T-helper 17 cell (primary cell): ENCODE results near the gene PAK4. TPM values are rescaled to one million over a fixed set of nuclear protein-coding genes. Genes with fewer than 3 reads are reported as not detected.
A peak's percentile ranks its signal among the peaks of the same experiment; 100 is the strongest.

Experiments
- ATAC-seq: fragments of 150-1000 bp; cut with Tn5 transposase; 2 replicates; pipeline ENCODE4 v1.10.0; 2021; ENCODE audit warnings: mild to moderate bottlenecking, moderate library complexity
- DNase-seq, 3 donors: peaks; one replicate each; pipeline versions ENCODE4 v3.0.0 to v3.0.0-alpha.2; 2020 to 2021
- H3K9me3 ChIP-seq: one replicate; pipeline ENCODE4 v1.7.0; 2013; ENCODE audit warnings: low read length, mild to moderate bottlenecking; ENCODE audit not compliant: control insufficient read depth, poor library complexity, severe bottlenecking
- H3K27ac Mint-ChIP-seq: one replicate; pipeline ENCODE4 v1.8.0; 2022; ENCODE audit warnings: mild to moderate bottlenecking, moderate library complexity, mixed read lengths
- H3K27me3 Mint-ChIP-seq: one replicate; pipeline ENCODE4 v1.8.0; 2022; ENCODE audit warnings: mixed read lengths
- H3K36me3 Mint-ChIP-seq: one replicate; pipeline ENCODE4 v1.8.0; 2022; ENCODE audit warnings: low read depth, mixed read lengths
- H3K4me1 Mint-ChIP-seq: one replicate; pipeline ENCODE4 v1.8.0; 2022; ENCODE audit warnings: mild to moderate bottlenecking, mixed read lengths
- H3K4me3 Mint-ChIP-seq: one replicate; pipeline ENCODE4 v1.8.0; 2022; ENCODE audit warnings: mild to moderate bottlenecking, moderate library complexity, mixed read lengths
- total RNA-seq, 4 donors: library from RNA in 2 of 4; stranded (reverse) in 2 of 4; gene quantifications; one replicate each; pipeline ENCODE4 v1.2.3 and lab custom pipeline; 2022 to 2026

PAK4 gene
- total RNA-seq, 2 donors from 2014 or later = 9.6 to 9.7 TPM

GRCh38 chr19:39181500-39182173 lies 56.1 kb downstream of the PAK4 start:
- Mint-ChIP-seq H3K36me3 (no peaks in the 10 kb centered on the region), H3K27ac (peak overlapping the region; percentile 60), H3K4me1 (peaks cover 2% of the 10 kb centered on the region), H3K4me3 (no peak overlapping the region), H3K27me3 (no peaks in the 10 kb centered on the region)
- DNase-seq (no peak), ATAC-seq (no peak)
- no peaks in the 10 kb centered on the region for H3K9me3 ChIP-seq

GRCh38 chr19:39182174-39182505 lies 56.6 kb downstream of the PAK4 start:
- ATAC-seq (no peak), DNase-seq (no peak)
- peaks cover 3% of the 10 kb centered on the region for H3K4me1 Mint-ChIP-seq
- H3K27me3 Mint-ChIP-seq = peaks cover 3% of the 10 kb centered on the region
- H3K27ac Mint-ChIP-seq = peak overlapping the region; percentile 60
- H3K9me3 ChIP-seq = no peaks in the 10 kb centered on the region
- H3K4me3 Mint-ChIP-seq = no peak overlapping the region
- H3K36me3 Mint-ChIP-seq = no peaks in the 10 kb centered on the region

- peaks cover 5% of the 10 kb centered on the region for H3K4me1 Mint-ChIP-seq
- DNase-seq (no peak), ATAC-seq (no peak)
- peaks cover 9% of the 10 kb centered on the region for H3K27me3 Mint-ChIP-seq
- no peaks in the 10 kb centered on the region for H3K9me3 ChIP-seq
- no peaks in the 10 kb centered on the region for H3K36me3 Mint-ChIP-seq
- no peak overlapping the region for H3K4me3 Mint-ChIP-seq
- H3K27ac Mint-ChIP-seq = no peak overlapping the region
These were observed 57.5 kb downstream of the PAK4 start for GRCh38 chr19:39183104-39183503.

- H3K9me3 ChIP-seq = no peaks in the 10 kb centered on the region
- H3K36me3 Mint-ChIP-seq = no peaks in the 10 kb centered on the region
- H3K4me1 Mint-ChIP-seq = peaks cover 7% of the 10 kb centered on the region
- no peak overlapping the region for H3K4me3 Mint-ChIP-seq
- DNase-seq = no peak
- no peak overlapping the region for H3K27ac Mint-ChIP-seq
- peaks cover 27% of the 10 kb centered on the region for H3K27me3 Mint-ChIP-seq
- no peak for ATAC-seq
These were observed 60.8 kb downstream of the PAK4 start for GRCh38 chr19:39186391-39186790.

- H3K9me3 ChIP-seq = no peaks in the 10 kb centered on the region
- DNase-seq (no peak), ATAC-seq (no peak)
- Mint-ChIP-seq H3K4me1 (peaks cover 5% of the 10 kb centered on the region), H3K27me3 (peaks cover 32% of the 10 kb centered on the region), H3K27ac (no peak overlapping the region), H3K4me3 (no peak overlapping the region), H3K36me3 (no peaks in the 10 kb centered on the region)
These were observed 62.0 kb downstream of the PAK4 start for GRCh38 chr19:39187552-39187943.

- DNase-seq (no peak), ATAC-seq (no peak)
- H3K36me3 Mint-ChIP-seq = no peaks in the 10 kb centered on the region
- H3K4me1 Mint-ChIP-seq = peaks cover 5% of the 10 kb centered on the region
- H3K27me3 Mint-ChIP-seq = peaks cover 39% of the 10 kb centered on the region
- no peak overlapping the region for H3K27ac Mint-ChIP-seq
- H3K9me3 ChIP-seq = no peaks in the 10 kb centered on the region
- no peak overlapping the region for H3K4me3 Mint-ChIP-seq
These were observed 63.4 kb downstream of the PAK4 start for GRCh38 chr19:39188960-39189359.

- no peaks in the 10 kb centered on the region for H3K9me3 ChIP-seq
- Mint-ChIP-seq H3K4me3 (no peak overlapping the region), H3K4me1 (peaks cover 14% of the 10 kb centered on the region), H3K27me3 (peaks cover 51% of the 10 kb centered on the region), H3K27ac (no peak overlapping the region), H3K36me3 (no peaks in the 10 kb centered on the region)
- ATAC-seq (no peak), DNase-seq (no peak)
These were observed 65.2 kb downstream of the PAK4 start for GRCh38 chr19:39190768-39191167.

- no peaks in the 10 kb centered on the region for H3K9me3 ChIP-seq
- peaks cover 4% of the 10 kb centered on the region for H3K36me3 Mint-ChIP-seq
- no peak overlapping the region for H3K4me3 Mint-ChIP-seq
- ATAC-seq = no peak
- H3K27me3 Mint-ChIP-seq = peaks cover 58% of the 10 kb centered on the region
- peaks cover 25% of the 10 kb centered on the region for H3K4me1 Mint-ChIP-seq
- no peak overlapping the region for H3K27ac Mint-ChIP-seq
- DNase-seq = no peak
These were observed 67.3 kb downstream of the PAK4 start for GRCh38 chr19:39192846-39193245.

GRCh38 chr19:39193803-39194202 lies 68.2 kb downstream of the PAK4 start:
- no peak overlapping the region for H3K27ac Mint-ChIP-seq
- ATAC-seq (no peak), DNase-seq (no peak)
- H3K9me3 ChIP-seq = no peaks in the 10 kb centered on the region
- H3K4me3 Mint-ChIP-seq = no peak overlapping the region
- H3K36me3 Mint-ChIP-seq = peaks cover 4% of the 10 kb centered on the region
- H3K27me3 Mint-ChIP-seq = peaks cover 61% of the 10 kb centered on the region
- H3K4me1 Mint-ChIP-seq = peaks cover 25% of the 10 kb centered on the region

GRCh38 chr19:39194832-39195542 lies 69.4 kb downstream of the PAK4 start:
- Mint-ChIP-seq H3K27ac (peak overlapping the region; percentile 21), H3K4me3 (peak overlapping the region; percentile 79), H3K4me1 (peaks cover 23% of the 10 kb centered on the region), H3K36me3 (peaks cover 4% of the 10 kb centered on the region), H3K27me3 (peaks cover 67% of the 10 kb centered on the region)
- DNase-seq = no peak
- no peaks in the 10 kb centered on the region for H3K9me3 ChIP-seq
- ATAC-seq = no peak

- ATAC-seq = peak; percentile 68
- Mint-ChIP-seq H3K36me3 (peaks cover 4% of the 10 kb centered on the region), H3K4me3 (peak overlapping the region; percentile 79), H3K27me3 (peaks cover 70% of the 10 kb centered on the region), H3K27ac (no peak overlapping the region), H3K4me1 (peaks cover 23% of the 10 kb centered on the region)
- no peak for DNase-seq
- H3K9me3 ChIP-seq = no peaks in the 10 kb centered on the region
These were observed 70.2 kb downstream of the PAK4 start for GRCh38 chr19:39195755-39196154.

GRCh38 chr19:39196320-39196719 lies 70.7 kb downstream of the PAK4 start:
- H3K27ac Mint-ChIP-seq = no peak overlapping the region
- H3K4me1 Mint-ChIP-seq = peaks cover 25% of the 10 kb centered on the region
- DNase-seq = no peak
- no peaks in the 10 kb centered on the region for H3K9me3 ChIP-seq
- peak overlapping the region; percentile 79 for H3K4me3 Mint-ChIP-seq
- peaks cover 4% of the 10 kb centered on the region for H3K36me3 Mint-ChIP-seq
- H3K27me3 Mint-ChIP-seq = peaks cover 72% of the 10 kb centered on the region
- ATAC-seq = peak; percentile 21

GRCh38 chr19:39196860-39197562 lies 71.4 kb downstream of the PAK4 start, which contains the start of gene NCCRP1:
TSS of gene NCCRP1 (plus strand) at chr19:39196964. CDS start at chr19:39196983, 19 bp downstream.
- ATAC-seq (peak; percentile 41), DNase-seq (no peak)
- Mint-ChIP-seq H3K36me3 (peaks cover 6% of the 10 kb centered on the region), H3K27ac (peak within 1 kb of the TSS; percentile 77), H3K27me3 (peaks cover 76% of the 10 kb centered on the region), H3K4me3 (peak within 1 kb of the TSS; percentile 92), H3K4me1 (peaks cover 27% of the 10 kb centered on the region)
- no peaks in the 10 kb centered on the region for H3K9me3 ChIP-seq
